HepG2 (cell line): ENCODE measurements around the gene INHBE. TPM values are rescaled to one million over a fixed set of nuclear protein-coding genes. Genes with fewer than 3 reads are reported as not detected.

ENCODE experiments used
- ASH2L ChIP-seq: fragments of 300-600, 200-600 bp; sonication (generic); IDR thresholded peaks from 2 replicates; pipeline ENCODE4 v1.7.0; 2017; ENCODE audit warnings: low read depth, mild to moderate bottlenecking, moderate library complexity, mixed read lengths, low read length; ENCODE audit not compliant: insufficient read length
- ATF6 ChIP-seq: sonication (generic); formaldehyde crosslinking; conservative IDR thresholded peaks from 2 replicates; pipeline ENCODE4 v1.4.0; 2020; ENCODE audit warnings: missing genetic modification reagents
- BCL6 ChIP-seq: IDR thresholded peaks from 2 replicates; pipeline ENCODE4 v1.6.1; 2016; ENCODE audit warnings: missing genetic modification reagents, missing compliant biosample characterization
- BORCS8-MEF2B ChIP-seq: sonication (generic); formaldehyde crosslinking; IDR thresholded peaks from 2 replicates; pipeline ENCODE4 v1.8.0; 2022; ENCODE audit warnings: mild to moderate bottlenecking, missing genetic modification reagents
- FOXA3 ChIP-seq: IDR thresholded peaks from 2 replicates; pipeline ENCODE4 v1.6.1; 2016; ENCODE audit warnings: missing genetic modification reagents, missing compliant biosample characterization
- GATAD2A ChIP-seq: IDR thresholded peaks from 2 replicates; pipeline ENCODE4 v1.6.1; 2016
- GTF3A ChIP-seq: sonication (generic); formaldehyde crosslinking; conservative IDR thresholded peaks from 2 replicates; pipeline ENCODE4 v1.4.0; 2020; ENCODE audit warnings: mild to moderate bottlenecking, missing genetic modification reagents
- MAX ChIP-seq: IDR thresholded peaks from 2 replicates; pipeline ENCODE4 v1.6.1; 2012; ENCODE audit warnings: inconsistent platforms
- MAZ ChIP-seq, 2 experiments: sonication (generic) in 1 of 2; formaldehyde crosslinking in 1 of 2; IDR thresholded peaks; 2 replicates each; pipeline versions ENCODE4 v1.5.0 to v1.6.1; 2012 to 2020; ENCODE audit warnings: low read depth in 2 of 2, mild to moderate bottlenecking in 2 of 2, borderline replicate concordance in 1 of 2, improper control_type of control experiment in 1 of 2, low read length in 1 of 2, missing genetic modification reagents in 1 of 2, moderate library complexity in 1 of 2
- NFE2 ChIP-seq: sonication (generic); formaldehyde crosslinking; IDR thresholded peaks from 2 replicates; pipeline ENCODE4 v1.4.0; 2020; ENCODE audit warnings: missing genetic modification reagents
- NR2C2 ChIP-seq: sonication (generic); formaldehyde crosslinking; IDR thresholded peaks from 2 replicates; pipeline ENCODE4 v1.4.0; 2020; ENCODE audit warnings: missing genetic modification reagents, mild to moderate bottlenecking, moderate library complexity, borderline replicate concordance
- PRDM4 ChIP-seq: sonication (generic); formaldehyde crosslinking; IDR thresholded peaks from 2 replicates; pipeline ENCODE4 v1.9.0; 2021; ENCODE audit warnings: missing genetic modification reagents, borderline replicate concordance
- RAD21 ChIP-seq: fragments of 450-650 bp; formaldehyde crosslinking; IDR thresholded peaks from 2 replicates; pipeline ENCODE4 v1.5.0; 2020; ENCODE audit warnings: mild to moderate bottlenecking
- REXO4 ChIP-seq: sonication (generic); formaldehyde crosslinking; IDR thresholded peaks from 2 replicates; pipeline ENCODE4 v1.8.0; 2022; ENCODE audit warnings: missing genetic modification reagents, mild to moderate bottlenecking, borderline replicate concordance
- SAP130 ChIP-seq: IDR thresholded peaks from 2 replicates; pipeline ENCODE4 v1.6.1; 2016; ENCODE audit warnings: low read depth
- SIN3B ChIP-seq: fragments of 150-350 bp; IDR thresholded peaks from 2 replicates; pipeline ENCODE4 v1.6.1; 2014; ENCODE audit warnings: low read length
- TFAP4 ChIP-seq: sonication (generic); IDR thresholded peaks from 2 replicates; pipeline ENCODE4 v1.6.1; 2016; ENCODE audit warnings: low read depth, borderline replicate concordance
- U2AF1 ChIP-seq: fragments of 200-400 bp; formaldehyde crosslinking; optimal IDR thresholded peaks from 2 replicates; pipeline ENCODE3; 2017; ENCODE audit warnings: mild to moderate bottlenecking, low read depth, low read length
- ZFP36 ChIP-seq: fragments of 150-350 bp; IDR thresholded peaks from 2 replicates; pipeline ENCODE4 v1.6.1; 2018; ENCODE audit warnings: borderline replicate concordance, low read length, low read depth; ENCODE audit not compliant: partially characterized antibody
- ZFP36L2 ChIP-seq: sonication (generic); formaldehyde crosslinking; IDR thresholded peaks from 2 replicates; pipeline ENCODE4 v1.4.0; 2020; ENCODE audit warnings: missing genetic modification reagents
- ZMYM4 ChIP-seq: sonication (generic); formaldehyde crosslinking; IDR thresholded peaks from 2 replicates; pipeline ENCODE4 v1.8.1; 2023; ENCODE audit warnings: mild to moderate bottlenecking, missing genetic modification reagents
- ZNF232 ChIP-seq: sonication (generic); formaldehyde crosslinking; IDR thresholded peaks from 2 replicates; pipeline ENCODE4 v1.4.0; 2020; ENCODE audit warnings: missing genetic modification reagents, borderline replicate concordance
- ZNF263 ChIP-seq: sonication (generic); formaldehyde crosslinking; IDR thresholded peaks from 2 replicates; pipeline ENCODE4 v1.4.0; 2020; ENCODE audit warnings: missing genetic modification reagents
- ZNF34 ChIP-seq: sonication (generic); formaldehyde crosslinking; IDR thresholded peaks from 2 replicates; pipeline ENCODE4 v1.4.0; 2020; ENCODE audit warnings: mild to moderate bottlenecking, missing genetic modification reagents, borderline replicate concordance
- ZNF713 ChIP-seq: sonication (generic); formaldehyde crosslinking; IDR thresholded peaks from 2 replicates; pipeline ENCODE4 v1.4.0; 2020; ENCODE audit warnings: mild to moderate bottlenecking, missing genetic modification reagents
- polyA plus RNA-seq, 8 experiments: library from polyadenylated mRNA; depleted of rRNA in 3 of 8; stranded (reverse) in 7 of 8; unstranded in 1 of 8; fragments of >200 nt; fragmentation: Illumina TruSeq in 4 of 8; extraction: Trizol in 4 of 8; gene quantifications; 2 replicates each; pipeline versions ENCODE4 v1.2.1 to v1.2.3, GENCODE V29; 2011 to 2016; ENCODE audit warnings: low read depth in 4 of 8, missing spikeins in 1 of 8, mixed read lengths in 1 of 8; ENCODE audit not compliant: insufficient read depth in 1 of 8
- total RNA-seq, 5 experiments: library from RNA; depleted of rRNA; stranded (reverse); fragments of >200 nt; fragmentation: Illumina TruSeq; extraction: Trizol; gene quantifications; 2 replicates each; pipeline ENCODE4 v1.2.3, GENCODE V29; 2016; ENCODE audit warnings: low read depth in 1 of 5

INHBE gene
- total and polyA plus RNA-seq, 2 of the 13 experiments (the other 11 are each of a cell fraction or from before 2014, with no cell fraction given): 17.0 to 32.0 TPM

GRCh38 chr12:57462251-57462911, 7.3 kb downstream of the INHBE start (continued):
- peak; percentile 63; the same call in 1 of the 2 replicates for TF ChIP-seq TFAP4
- no peak for TF ChIP-seq NFE2
- TF ChIP-seq NR2C2 (CRISPR knock-in tag): no peak
- TF ChIP-seq GATAD2A (CRISPR knock-in tag): peak; percentile 63
- TF ChIP-seq ZFP36L2 (CRISPR knock-in tag): no peak
- TF ChIP-seq MAZ (IDR thresholded peaks at IDR 0.05; ENCODE audit: borderline replicate concordance, low read depth, low read length): peak; percentile 86; the same call in 1 of the 2 replicates
- TF ChIP-seq MAZ (CRISPR knock-in tag; IDR thresholded peaks at IDR 0.05; ENCODE audit: low read depth): peak; percentile 87
- no peak for TF ChIP-seq ATF6 (CRISPR knock-in tag)
- TF ChIP-seq GTF3A (CRISPR knock-in tag): no peak
- TF ChIP-seq BORCS8-MEF2B (CRISPR knock-in tag): peak; percentile 46; the same call in 1 of the 2 replicates
- no peak for TF ChIP-seq ASH2L
- TF ChIP-seq ZNF263 (CRISPR knock-in tag): peak; percentile 92
- peak; percentile 76; the same call in 1 of the 2 replicates for TF ChIP-seq RAD21 (CRISPR knock-in tag)
- no peak for TF ChIP-seq REXO4 (CRISPR knock-in tag)
- TF ChIP-seq ZFP36: no peak
- TF ChIP-seq ZNF232 (CRISPR knock-in tag): no peak
- TF ChIP-seq ZNF713: no peak
- TF ChIP-seq MAX: peak; percentile 62; the same call in 1 of the 2 replicates
- peak; percentile 15; the same call in 1 of the 2 replicates for TF ChIP-seq BCL6 (CRISPR knock-in tag)
- peak; percentile 77 for TF ChIP-seq SAP130 (CRISPR knock-in tag)
- peak; percentile 69; the same call in 1 of the 2 replicates for TF ChIP-seq FOXA3 (CRISPR knock-in tag)
- TF ChIP-seq SIN3B: no peak
- TF ChIP-seq PRDM4 (CRISPR knock-in tag): no peak
- TF ChIP-seq ZMYM4 (CRISPR knock-in tag): 0 out of 2 replicates have a peak, but pooled peaks have one; percentile 20
- no peak for TF ChIP-seq U2AF1
- TF ChIP-seq ZNF34 (CRISPR knock-in tag): no peak
